Muscle of back (tissue), 11 donors: ENCODE data around the gene GTF2F1. TPM values are rescaled to one million over a fixed set of nuclear protein-coding genes. Genes with fewer than 3 reads are reported as not detected.
"Not testable (repeated sequence)": the region's sequence is repeated elsewhere in the genome, so short reads cannot be mapped to it uniquely, and the experiment has no call there.

ENCODE experiments used
- DNase-seq, 3 donors: peaks; one replicate each; pipeline versions ENCODE4 v3.0.0 to v3.0.0-alpha.2; 2013
- polyA plus RNA-seq, 10 donors: library from polyadenylated mRNA; unstranded; fragments of 120-200 nt; gene quantifications; one replicate each; pipeline ENCODE4 v1.2.1, GENCODE V29; 2013; ENCODE audit not compliant: insufficient read length in 10 of 10

Gene GTF2F1
- polyA plus RNA-seq, 10 donors, result 39.2 to 77.9 (median 54.0) TPM

DNA sequence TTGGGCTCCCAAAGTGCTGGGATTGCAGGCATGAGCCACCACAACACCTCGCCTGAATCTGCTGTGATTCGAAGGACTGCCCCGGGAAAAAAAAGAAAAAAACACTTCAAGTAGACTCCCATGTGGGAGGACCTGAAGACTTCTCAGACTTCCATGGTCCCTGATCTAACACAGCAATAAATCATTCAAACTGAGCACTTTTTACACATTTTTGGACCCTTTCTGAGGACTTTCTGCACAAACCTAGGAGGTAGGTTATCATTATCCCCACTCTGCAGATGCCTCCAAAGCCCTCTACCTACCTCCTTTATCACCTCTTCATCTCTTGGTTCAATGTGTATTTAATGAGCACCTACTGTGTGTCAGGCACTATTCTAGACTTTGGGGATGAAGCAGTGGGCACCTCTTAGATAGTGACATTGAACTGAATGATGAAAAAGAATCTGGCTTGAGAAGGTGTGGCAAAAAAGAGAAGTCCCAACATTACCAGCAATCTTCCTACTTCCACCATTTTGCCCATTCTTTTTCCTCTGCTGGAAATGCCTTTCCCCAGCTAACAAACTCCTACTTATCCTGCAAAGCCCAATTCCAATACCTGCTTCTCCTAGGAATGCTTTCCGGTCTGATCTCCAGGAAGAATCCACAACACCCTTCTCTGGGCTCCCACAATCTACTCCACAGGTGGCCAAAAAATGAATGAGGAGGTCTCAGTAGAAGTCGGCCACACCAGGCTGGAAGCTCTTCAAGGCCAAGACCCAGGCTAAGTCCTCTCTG lies 33.2 kb downstream of the GTF2F1 start:
- no peak for DNase-seq

DNA sequence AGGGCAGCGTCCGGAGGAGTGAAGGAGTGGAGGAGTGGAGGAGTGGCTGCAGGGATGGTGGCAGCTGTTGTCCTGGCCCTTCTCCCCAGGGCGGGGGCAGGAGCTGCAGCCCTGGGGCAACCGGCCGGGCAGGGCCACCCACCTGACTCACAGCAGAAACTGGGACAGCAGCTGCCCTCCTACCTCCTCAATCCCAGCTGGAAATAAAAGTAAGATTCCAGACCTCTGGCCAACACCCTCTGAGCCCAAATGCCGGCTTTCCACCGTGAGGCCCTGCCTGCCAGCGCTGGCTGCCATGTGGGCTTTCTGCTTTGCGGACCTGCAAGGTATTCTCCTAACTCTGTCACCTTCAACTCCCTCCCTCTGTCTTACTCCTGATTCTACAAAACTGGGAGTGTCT lies 35.0 kb downstream of the GTF2F1 start:
- DNase-seq, result no peak

DNA sequence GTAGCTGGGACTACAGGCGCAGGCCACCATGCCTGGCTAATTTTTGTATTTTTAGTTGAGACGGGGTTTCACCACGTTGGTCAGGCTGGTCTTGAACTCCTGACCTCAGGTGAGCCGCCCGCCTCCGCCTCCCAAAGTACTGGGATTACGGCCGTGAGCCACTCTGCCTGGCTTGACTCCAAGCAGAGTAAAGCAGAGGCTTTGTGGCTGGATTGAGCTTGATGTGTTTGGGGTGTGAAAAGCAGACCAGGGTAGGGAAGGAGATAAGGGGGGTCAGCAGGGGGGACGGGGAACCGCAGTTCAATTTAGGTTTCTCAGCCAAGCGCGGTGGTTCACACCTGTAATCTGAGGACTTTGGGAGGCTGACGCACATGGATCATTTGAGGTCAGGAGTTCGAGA lies 35.8 kb downstream of the GTF2F1 start:
- DNase-seq, result no peak

DNA sequence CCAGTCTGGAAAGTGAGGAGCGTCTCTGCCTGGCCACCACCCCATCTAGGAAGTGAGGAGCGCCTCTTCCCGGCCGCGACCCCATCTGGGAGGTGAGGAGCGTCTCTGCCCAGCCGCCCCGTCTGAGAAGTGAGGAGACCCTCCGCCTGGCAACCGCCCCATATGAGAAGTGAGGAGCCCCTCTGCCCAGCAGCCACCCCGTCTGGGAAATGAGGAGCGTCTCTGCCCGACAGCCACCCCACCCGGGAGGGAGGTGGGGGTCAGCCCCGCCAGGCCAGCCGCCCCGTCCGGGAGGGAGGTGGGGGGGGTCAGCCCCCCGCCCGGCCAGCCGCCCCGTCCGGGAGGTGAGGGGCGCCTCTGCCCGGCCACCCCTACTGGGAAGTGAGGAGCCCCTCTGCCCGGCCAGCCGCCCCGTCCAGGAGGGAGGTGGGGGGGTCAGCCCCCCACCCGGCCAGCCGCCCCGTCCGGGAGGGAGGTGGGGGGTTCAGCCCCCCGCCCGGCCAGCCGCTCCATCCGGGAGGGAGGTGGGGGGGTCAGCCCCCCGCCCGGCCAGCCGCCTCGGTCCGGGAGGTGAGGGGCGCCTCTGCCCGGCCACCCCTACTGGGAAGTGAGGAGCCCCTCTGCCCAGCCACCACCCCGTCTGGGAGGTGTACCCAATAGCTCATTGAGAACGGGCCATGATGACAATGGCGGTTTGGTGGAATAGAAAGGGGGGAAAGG lies 37.5 kb downstream of the GTF2F1 start:
- not testable (repeated sequence) for DNase-seq

DNA sequence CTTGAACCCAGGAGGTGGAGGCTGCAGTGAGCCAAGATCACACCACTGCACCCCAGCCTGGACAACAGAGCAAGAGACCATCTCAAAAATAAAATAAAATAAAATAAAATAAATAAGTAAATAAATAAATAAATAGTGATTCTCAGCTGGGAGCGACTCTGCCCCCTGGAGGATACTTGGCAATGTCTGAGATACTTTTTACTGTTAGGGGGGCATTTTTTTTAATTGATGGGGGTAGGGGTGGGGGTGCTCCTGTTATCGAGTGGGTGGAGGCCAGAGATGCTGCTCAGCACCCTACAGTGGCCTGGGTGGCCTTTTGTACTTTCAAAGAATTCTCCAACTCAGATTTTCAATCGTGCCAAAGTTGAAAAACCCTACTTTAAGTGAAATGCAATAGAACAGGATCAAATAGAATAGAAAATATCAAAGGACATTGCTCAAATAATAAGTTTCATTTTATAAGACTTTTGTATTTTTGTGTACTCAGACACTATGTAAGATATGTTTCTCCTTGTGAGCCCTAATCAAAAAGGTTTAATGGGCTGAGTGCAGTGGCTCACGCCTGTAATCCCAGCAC lies 38.8 kb downstream of the GTF2F1 start:
- DNase-seq, result no peak

DNA sequence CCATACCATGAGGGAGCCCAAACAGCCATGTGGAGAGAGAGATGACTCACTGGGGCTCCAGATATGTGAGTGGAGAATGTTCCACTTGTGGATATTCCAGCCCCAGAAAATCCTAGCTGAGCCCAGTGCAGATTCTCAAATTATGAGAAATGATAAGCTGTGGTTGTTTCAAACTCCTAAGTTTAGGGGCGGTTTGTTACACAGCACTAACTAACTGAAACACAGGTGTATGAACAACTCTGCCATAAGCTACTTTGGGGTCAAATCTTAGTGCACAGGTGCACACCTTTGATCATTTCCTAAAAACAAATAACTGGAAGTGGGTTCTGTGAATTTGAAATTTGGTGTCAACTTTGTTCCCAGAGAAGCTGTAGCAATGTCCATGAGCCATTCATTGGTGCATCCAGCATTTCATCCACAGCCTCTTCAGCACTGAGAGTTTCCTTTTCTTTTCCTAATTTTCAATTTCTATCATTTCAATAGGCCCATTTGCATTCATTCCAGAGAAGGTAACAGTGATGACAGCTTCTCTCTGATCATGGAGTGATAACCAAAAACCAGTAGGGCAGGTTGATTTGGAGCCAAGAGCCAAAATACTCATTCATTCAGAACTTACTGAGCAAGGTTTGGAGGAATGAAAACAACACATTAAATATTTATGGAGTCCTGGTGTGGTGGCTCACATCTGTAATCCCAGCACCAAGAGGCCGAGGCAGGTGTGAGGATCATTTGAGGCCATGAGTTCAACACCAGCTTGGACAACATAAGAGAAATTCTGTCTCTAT lies 40.4 kb downstream of the GTF2F1 start:
- no peak for DNase-seq

DNA sequence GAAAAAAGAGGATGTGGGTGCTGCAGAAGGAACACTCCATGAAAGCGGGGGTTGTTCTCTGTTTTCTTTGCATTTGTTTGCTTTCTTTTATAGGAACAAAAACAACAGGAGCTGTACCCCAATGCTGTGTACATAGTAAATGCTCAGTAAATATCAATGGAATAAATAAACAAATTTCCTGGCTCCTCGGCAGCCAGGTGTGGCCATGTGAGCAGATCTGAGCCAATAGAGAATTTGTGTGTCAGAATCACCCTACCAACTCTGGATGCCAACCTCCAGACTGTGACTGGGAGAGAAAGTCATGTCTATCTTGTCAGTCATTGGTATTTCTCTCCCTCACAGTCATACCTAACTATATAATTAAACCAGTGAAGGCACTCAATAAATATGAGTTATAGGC lies 42.3 kb downstream of the GTF2F1 start:
- no peak for DNase-seq

DNA sequence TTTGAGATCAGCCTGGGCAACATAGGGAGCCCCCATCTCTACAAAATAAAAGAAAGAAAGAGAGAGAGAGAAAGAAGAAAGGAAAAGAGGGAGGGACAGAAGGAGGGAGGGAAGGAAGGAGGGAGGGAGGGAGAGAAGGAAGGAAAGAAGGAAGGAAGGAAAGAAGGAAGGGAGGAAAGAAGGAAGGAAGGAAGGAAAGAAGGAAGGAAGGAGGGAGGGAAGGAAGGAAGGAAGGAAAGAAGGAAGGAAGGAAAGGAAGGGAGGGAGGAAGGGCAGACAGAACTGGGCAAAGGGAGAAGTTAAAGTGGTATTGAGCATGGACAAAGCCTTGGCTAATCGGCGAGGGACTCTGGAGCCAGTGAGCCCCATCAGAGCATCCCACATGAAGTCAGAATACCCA lies 43.7 kb downstream of the GTF2F1 start:
- not testable (repeated sequence) for DNase-seq

DNA sequence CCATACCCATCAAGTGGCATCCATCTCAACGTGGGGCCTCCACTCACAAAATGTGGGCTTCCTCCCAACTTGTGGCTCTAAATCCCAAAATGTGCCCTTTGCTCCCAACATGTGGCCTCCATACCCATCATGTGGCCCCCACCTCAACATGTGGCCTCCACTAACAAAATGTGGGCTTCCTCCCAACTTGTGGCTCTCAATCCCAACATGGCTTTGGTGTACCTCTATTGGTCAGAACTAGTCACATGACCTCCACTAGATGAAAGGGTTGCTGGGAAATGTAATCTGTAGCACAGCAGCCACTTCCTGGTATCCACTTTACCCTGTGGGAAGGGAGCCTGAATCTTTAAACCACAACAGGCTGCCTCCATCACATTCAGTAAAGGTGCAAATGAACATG lies 49.5 kb downstream of the GTF2F1 start:
- no peak for DNase-seq

DNA sequence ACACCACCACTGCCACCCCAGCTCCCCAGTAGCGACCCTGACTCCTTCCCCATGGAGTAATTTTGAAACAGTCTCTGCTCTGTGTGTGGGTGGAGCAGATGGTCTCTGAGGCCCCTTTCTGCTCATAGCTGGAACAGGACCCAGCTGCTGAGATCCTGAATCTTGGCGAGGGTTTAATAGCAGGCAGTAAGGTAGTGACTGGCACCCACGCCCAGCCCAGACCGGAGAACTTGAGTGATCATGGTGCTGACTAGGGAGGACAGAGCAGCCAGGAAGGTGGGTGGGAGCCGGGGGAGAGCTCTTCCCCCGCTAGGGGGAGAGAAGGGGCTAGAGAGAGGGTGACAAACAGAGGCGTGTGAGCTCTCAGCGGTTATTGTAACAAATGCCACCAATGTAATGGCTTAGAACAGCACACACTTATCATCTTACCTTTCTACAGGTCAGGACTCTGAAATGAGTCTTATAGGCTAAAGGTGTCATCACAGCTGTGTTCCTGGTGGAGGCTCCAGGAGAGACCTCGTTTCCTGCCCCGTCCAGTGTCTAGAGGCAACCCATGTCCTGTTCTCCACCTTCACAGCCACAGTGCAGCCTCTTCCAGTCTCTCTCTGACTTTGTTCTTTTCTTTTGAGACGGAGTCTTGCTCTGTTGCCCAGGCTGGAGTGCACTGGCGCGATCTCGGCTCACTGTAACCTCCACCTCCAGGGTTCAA lies 52.3 kb downstream of the GTF2F1 start:
- DNase-seq, result no peak

DNA sequence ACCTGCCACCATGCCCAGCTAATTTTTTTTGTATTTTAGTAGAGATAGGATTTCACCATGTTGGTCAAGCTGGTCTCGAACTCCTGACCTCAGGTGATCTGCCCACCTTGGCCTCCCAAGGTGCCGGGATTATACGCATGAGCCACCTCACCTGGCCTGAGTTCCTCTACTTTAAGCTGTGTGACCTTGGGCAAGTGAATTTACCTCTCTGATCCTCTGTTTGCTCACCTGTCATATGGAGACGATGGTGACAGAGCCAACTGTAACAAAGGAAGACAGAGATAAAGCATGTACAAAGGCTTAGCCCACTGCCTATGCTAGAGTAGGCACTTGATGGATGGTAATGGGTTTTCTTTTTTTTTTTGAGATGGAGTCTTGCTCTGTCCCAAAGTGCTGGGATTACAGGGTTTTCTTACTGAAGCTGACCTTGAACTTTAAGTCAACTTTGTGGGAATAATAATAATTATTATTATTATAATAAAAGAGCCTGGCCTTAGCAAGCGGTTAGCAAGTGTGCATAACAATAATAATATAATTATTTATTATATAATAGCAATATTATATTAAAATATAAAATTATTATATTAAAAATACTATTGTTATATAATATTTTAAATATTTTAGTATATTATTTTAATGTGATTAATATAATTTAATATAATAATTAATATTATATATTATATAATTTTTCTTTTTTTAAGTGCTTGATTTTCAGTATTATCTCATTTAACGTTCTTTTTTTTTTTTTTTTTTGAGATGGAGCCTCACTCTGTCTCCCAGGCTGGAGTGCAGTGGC lies 58.3 kb downstream of the GTF2F1 start:
- DNase-seq, result no peak

DNA sequence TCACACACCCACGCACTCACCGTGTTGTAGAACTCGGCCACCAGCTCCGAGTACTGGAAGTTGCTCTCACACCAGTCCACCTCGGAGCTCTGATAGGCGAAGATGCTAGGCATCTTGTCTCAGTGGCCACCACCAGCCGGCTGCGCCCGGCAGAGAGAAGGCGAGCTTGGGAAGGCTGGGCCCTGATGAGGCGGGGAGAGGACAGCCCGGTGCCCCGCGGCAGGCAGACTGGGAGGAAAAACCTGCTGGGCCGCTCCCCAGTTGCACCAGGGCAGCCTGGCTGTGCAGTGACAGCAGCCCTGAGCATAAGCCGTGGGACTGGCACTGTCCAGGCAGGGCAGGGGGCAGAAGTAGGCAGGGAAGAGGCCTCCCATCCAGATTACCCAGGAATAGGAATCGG lies 59.5 kb downstream of the GTF2F1 start, which contains the start of gene ACER1:
Gene ACER1 (minus strand): TSS at position 174 of the 400 bp plus-strand sequence. CDS start 61 bp downstream, at position 113.
- DNase-seq, result no peak

Other genes starting within 250 kb of the GTF2F1 start
- 10 to 100 TPM; 34.9 to 56.8 (median 45.0) TPM for gene MLLT1, start 113.2 kb downstream of the GTF2F1 start, polyA plus RNA-seq
- under 1 TPM in 3 of 10 donors, not detected in 7; 0.08 to 0.28 (median 0.11) TPM for gene ACER1, start 59.6 kb downstream of the GTF2F1 start, polyA plus RNA-seq
- 10 to 100 TPM; 50.6 to 62.3 (median 55.5) TPM for gene CLPP, start 31.6 kb downstream of the GTF2F1 start, polyA plus RNA-seq
- gene ALKBH7, start 20.4 kb downstream of the GTF2F1 start, polyA plus RNA-seq, result 100 to 1,000 TPM in 1 of 10 donors, 10 to 100 TPM in 9; 67.5 to 103 (median 75.4) TPM
- gene PSPN, start 17.2 kb downstream of the GTF2F1 start, polyA plus RNA-seq, result 1 to 10 TPM in 4 of 10 donors, under 1 TPM in 6; 0.69 to 1.3 (median 0.94) TPM
- 100 to 1,000 TPM; 153 to 254 (median 184) TPM for gene KHSRP, start 31.6 kb upstream of the GTF2F1 start, polyA plus RNA-seq
- gene SLC25A41, start 40.6 kb upstream of the GTF2F1 start, polyA plus RNA-seq, result 1 to 10 TPM in 1 of 10 donors, under 1 TPM in 9; 0.16 to 1.2 (median 0.30) TPM
- gene SLC25A23, start 66.6 kb upstream of the GTF2F1 start, polyA plus RNA-seq, result 10 to 100 TPM; 24.8 to 40.0 (median 31.4) TPM
- 1 to 10 TPM in 2 of 10 donors, under 1 TPM in 2, not detected in 6; 0.22 to 1.2 (median 0.68) TPM for gene CRB3, start 71.1 kb upstream of the GTF2F1 start, polyA plus RNA-seq
- 1 to 10 TPM in 6 of 10 donors, under 1 TPM in 4; 0.39 to 4.3 (median 1.1) TPM for gene DENND1C, start 88.6 kb upstream of the GTF2F1 start, polyA plus RNA-seq
- 1 to 10 TPM in 4 of 10 donors, under 1 TPM in 6; 0.16 to 1.8 (median 0.76) TPM for gene TUBB4A, start 109.1 kb upstream of the GTF2F1 start, polyA plus RNA-seq
- 1 to 10 TPM in 6 of 10 donors, under 1 TPM in 4; 0.28 to 2.8 (median 1.2) TPM for gene TNFSF9, start 137.9 kb upstream of the GTF2F1 start, polyA plus RNA-seq
- gene CD70, start 198.0 kb upstream of the GTF2F1 start, polyA plus RNA-seq, result 1 to 10 TPM in 4 of 10 donors, under 1 TPM in 5, not detected in 1; 0.20 to 3.0 (median 0.91) TPM